DMS53 treated with DMSO at 0.1 percent for 48 hours (cell line): Measurements from ENCODE around the gene CCNJL.

ENCODE experiments used
- DNase-seq: peaks from one replicate; lab custom pipeline; 2025; ENCODE audit not compliant: unreplicated experiment; lab: John Stamatoyannopoulos, UW

Gene CCNJL

GRCh38 chr5:160291467-160291866, 20.9 kb downstream of the CCNJL start:
- no peak for DNase-seq

DNA sequence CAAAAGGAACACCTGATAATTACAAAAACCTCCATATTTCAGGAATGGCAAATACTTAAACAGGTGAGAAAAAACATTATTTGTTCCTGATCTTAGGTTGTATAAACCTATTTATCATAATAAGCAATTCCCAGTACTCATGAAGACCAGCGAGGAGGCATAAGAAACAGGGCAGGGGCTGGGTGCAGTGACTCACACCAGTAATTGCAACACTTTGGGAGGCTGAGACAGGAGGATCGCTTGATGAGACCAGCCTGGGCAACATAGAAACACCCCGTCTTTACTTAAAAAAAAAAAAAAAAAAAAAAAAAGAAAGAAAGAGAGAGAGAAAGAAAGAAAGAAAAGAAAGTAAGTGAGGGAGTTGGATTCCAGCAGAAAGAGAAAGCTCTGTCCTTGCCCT, 21.6 kb downstream of the CCNJL start:
- no peak for DNase-seq

DNA sequence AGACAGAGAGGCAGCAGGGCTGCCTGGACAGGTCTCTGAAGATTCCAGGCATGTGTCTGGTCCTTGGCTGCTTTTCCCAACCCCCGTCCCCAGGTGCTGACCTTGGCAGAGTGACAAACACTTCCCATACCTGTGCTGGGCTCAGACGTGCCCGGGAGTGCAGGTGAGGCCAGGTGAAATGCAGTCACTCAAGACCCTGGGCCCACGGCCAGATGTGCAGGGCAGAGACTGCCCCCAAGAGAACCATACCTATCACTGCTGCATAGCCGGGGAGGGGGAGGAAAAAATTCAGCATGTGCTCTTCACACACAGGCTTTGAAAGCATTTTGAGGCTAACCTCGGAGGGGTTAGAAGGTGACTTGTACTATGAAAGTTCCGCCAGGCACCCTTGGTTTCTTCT, 22.6 kb downstream of the CCNJL start:
- peak; percentile 83 for DNase-seq

- DNase-seq = no peak
These were observed 23.1 kb downstream of the CCNJL start for GRCh38 chr5:160289356-160289651.

- peak; percentile 82 for DNase-seq
These were observed 24.8 kb downstream of the CCNJL start for GRCh38 chr5:160287378-160288051.

DNA sequence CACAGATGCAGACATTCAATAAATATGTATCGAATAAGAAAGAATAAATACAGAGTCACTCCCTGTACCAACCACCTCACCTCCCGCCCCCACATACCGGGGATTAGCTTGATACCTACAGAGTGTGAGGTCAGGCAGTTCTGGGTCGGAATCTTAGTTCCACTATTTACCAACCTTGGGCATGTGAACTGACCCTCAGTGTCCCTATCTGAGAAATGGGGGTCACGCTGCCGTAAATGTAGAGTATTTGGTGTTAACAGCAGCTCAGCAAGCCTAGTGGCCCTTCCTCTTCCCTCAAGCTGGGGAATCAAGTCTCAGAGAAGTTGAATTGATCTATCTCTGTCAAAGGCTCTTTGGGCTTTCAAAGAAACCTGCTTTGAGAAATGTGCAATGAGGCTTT, 25.4 kb downstream of the CCNJL start:
- DNase-seq = no peak

DNA sequence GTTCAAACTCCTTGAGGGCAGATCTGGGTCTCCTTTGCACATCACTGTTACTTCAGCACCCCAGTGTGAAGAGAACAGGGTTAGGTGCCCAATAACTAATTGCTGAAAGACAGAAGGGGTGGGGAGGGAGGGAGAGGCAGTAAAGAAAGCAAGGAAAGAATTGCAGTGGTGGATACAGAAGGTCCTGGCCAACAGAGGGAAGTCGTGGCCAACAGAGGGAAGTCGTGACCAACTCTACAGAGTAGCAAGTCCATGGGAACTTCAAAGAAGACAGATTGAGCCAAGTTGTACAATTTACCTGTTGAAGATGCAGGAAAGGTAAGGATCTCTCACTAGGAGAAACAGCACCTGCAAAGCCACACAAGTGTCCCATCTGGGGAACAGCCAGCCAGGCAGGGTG, 27.0 kb downstream of the CCNJL start:
- no peak for DNase-seq

GRCh38 chr5:160284291-160284873, 28.0 kb downstream of the CCNJL start:
- DNase-seq = no peak

- no peak for DNase-seq
These were observed 31.1 kb downstream of the CCNJL start for GRCh38 chr5:160281275-160281674.

GRCh38 chr5:160280384-160281095, 31.8 kb downstream of the CCNJL start:
- no peak for DNase-seq

DNA sequence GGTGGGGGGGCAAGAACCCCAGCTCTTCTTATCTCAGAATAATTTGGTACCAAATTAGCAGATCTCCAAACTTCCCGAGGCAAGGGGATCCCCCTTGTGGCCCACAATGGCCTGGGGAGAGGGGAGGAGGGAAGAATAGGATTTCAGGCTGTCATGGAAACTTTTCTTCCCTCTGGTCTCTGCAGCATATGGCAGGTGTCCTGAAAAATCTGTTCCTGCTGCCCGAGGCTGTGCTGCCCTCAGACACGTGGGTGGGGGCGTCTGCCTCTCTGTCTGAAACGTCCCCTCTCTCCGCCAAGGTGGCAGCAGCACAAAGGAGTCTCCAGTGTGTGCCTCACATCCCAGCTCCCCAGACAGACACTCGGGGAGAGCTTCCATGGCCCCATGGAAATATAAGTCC, 34.0 kb downstream of the CCNJL start:
- DNase-seq = no peak

DNA sequence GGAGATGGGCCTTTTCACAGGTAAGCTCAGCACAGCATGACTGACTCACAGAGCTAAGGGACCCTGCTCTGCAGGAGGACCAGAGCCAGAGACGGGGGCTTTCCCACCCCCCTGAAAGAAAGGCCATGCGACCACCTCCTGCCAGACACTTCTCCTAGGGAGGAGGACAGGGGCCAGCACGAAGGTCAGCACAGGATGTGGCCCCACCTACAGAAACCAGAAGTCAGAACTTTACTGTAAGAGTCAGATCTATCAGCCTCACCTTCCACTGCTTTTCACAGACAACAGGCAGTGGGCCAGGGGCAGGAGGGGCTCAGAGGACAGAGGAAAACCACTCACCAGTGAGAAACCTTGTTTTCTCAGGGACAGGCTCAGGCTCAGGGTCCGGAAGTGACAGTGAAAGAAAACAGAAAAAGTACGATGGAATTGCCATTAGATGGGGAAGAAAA, 37.9 kb downstream of the CCNJL start:
- no peak for DNase-seq

DNA sequence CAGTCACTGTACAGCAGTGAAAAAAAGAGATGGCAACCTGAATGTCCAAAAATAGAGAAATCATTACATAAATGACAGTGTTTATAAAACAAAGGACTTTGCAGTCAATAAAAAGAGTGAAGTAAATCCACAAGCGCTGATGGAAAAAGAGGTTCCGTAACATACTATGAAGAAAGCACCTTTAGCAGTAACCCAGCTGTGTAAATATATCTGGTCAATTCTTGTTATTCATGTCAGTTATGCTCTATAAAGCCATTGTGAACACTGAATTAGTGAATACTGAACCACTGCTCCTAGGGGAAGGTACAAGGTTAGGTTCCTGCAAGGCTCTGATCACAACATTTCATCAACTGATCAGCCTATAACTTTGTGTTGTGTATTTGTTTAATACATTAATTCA, 39.5 kb downstream of the CCNJL start:
- peak; percentile 72 for DNase-seq

DNA sequence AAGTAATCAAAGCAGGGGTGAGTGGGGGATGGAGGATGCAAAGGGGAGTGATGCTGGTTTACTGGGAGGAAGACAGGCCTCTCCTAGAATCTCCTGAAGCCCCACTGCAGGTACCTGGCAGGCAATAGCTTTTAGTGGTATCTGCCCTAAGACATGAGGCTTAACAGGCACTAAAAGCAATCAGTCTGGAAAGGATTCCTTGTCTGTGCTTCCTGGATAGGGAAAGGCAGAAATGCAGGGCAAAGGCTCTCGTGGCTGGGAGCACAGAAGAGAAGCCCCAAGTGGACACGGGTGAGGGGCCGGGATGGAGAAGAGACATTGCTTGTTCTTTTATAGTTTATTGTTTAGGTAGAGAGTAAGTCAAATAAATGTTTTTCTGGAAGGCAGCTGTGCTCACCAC, 40.1 kb downstream of the CCNJL start:
- DNase-seq = peak; percentile 11

DNA sequence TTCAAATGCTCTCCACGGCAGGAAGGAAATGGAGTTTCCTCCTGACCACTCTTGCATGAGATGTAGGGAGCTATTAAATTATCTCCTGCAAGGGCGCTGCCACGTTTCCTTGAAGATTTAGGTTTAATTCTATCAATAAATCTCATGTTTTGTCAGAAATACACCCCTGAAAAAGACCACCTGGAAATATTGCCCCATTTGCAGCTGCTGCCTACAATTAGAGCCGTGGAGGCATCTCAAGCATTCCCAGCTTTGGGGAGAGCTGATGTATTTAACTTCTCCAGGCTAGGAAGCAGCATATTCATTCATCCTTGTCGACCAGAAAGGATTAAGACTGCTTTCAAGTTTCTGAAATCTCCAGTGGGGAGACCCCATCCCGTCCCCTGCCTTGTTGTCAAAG, 40.5 kb downstream of the CCNJL start:
- DNase-seq = no peak

DNA sequence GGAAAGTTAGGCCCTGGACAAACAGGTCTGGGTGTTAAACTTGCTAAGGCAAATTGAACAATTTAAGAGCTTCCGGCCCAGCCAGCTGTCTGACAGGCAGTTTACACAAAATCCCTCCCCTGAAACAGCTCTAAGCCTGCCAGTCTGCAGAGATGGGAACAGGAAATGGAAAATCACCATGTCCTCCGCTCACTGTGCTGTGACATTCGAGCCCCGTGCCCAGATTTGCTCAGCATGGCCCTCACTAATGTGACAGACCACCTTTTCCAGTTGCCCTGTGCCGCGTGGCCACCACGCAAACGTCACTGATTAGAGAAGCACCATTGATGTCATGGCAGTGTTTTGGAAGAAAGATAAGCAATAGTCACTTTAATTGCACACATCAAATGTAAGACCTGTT, 41.0 kb downstream of the CCNJL start:
- DNase-seq = peak; percentile 86

GRCh38 chr5:160270704-160271103, 41.7 kb downstream of the CCNJL start:
- no peak for DNase-seq

DNA sequence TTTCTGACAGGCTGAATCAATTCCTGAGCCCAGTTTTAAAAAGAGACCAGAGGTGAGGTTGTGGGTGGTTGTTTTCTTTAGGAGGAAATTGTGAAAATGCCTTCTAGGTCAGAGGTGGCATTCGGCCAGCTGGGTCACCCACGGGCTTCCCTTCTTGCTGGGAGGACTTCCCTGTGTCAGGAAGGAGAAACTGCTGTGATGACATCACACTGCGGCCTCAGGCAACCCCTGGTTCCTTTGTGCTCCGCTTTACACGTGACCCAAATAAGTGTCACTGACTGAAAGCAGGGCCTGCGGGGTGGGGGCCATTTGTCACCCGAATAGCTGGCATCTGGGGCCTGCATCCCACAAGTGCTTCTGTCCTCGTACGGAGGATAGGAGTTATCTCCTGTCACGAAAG, 43.3 kb downstream of the CCNJL start:
- DNase-seq = no peak

DNA sequence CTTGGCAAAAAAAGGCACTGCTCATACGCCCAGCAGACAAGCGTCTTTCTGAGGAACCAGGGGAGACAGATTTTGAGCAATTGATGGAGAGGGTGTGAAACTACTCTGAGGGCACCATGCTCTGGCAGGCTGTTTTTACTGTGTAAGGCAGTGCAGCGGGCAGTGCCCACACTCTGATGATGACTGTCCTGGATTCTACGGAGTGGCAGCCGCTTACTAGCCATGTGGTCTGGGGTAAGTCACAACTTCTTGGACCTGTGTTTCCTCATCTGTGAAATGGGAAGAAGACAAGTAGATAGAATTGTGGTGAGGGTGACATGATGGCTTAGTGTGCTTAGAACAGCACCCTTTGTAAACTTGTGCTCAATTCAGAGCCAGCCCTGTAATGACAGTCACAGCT, 44.2 kb downstream of the CCNJL start:
- DNase-seq = no peak

DNA sequence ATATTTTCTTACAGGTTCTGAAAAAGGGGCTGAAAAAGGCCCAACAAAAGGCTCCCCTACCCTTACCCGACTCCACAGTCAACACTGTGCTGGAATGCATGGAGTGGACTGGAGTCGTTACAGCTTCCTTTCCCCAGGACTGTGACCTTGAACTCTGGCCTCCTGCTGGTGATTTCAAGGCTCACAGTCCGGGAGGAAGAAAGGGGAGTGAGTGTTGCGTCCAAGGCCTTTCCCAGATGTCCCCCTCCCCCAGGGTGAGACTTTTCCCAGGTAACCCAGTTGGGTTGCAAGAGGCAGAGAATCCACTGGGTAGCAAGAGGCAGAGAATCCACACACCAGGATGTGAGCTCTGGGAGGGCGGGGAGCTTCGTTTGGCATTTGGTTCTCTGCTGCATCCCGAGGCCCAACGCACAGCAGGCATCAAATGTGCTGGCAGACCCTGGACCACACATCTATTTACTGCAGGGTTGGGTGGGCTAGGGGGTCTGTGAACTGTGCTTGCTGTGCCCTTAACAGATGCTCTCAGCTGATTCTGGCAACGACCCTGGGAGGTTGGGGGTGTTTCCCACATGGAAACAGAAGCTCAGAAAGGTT, 45.5 kb downstream of the CCNJL start:
- no peak for DNase-seq

DNA sequence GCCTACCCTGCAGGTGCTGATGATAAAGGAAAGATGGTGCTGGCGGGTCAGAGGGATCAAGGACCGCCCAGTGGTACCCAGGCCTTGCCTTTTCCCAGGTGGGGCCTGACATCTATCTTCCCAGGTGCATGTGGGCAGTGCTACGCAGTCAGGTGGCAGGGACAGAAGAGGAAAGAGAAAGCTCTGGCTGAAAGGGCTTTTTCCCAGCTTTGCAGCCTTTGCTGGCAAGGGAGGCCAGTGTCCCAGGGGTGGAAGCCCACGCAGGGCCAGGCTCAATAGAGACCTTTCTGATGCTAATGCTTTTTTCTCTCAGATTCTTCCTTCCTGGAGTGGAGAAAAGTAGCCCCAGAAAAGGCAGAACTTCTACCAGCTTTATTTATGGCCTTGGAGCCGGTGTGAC, 46.3 kb downstream of the CCNJL start:
- DNase-seq = no peak

GRCh38 chr5:160263326-160263855, 49.0 kb downstream of the CCNJL start:
- DNase-seq = peak; percentile 63
